Measurements from ENCODE around the gene CALML3.

CALML3 gene

DNA sequence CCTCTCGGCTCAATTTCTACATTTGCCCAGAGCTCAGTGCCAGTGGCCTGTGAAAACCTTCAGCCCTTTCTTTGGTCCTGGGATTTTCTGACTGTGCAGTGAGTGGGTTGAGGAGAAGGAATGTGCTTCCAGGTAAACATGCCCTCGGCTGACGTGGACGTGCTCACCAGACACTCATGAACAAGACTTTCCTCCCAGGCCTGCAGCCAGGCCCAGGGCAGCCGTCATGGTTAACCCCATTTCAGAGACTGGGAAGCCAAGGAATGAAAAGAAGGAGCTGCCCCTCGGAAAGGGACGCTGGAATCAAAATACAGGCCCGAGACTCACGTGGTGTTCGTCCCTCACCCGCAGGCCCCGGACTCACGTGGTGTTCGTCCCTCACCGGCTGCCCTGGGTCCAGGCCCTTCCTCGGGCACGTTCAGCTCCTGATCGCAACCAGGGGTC is 16.6 kb upstream of the CALML3 start:
- no peak for FAIRE-seq

DNA sequence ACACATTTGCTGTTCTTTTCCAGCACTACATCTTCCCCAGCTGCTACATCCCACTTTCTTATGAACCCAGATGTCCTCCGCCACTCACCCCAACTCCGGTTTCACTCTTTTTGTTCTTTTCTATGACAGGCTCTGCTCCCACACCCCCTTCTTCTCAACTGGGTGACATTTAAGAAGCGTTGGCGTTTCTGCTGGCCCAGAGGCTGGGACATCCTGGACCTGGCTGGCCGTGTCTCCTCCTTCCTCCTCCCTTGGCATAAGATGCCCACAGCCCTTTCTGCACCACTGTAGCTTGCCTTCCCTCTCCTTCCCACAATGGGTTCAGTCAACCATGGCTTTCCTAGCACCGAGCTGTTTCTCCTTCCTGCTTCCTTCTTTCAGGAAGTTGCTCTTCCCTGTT is 16.0 kb upstream of the CALML3 start:
- FAIRE-seq = no peak

DNA sequence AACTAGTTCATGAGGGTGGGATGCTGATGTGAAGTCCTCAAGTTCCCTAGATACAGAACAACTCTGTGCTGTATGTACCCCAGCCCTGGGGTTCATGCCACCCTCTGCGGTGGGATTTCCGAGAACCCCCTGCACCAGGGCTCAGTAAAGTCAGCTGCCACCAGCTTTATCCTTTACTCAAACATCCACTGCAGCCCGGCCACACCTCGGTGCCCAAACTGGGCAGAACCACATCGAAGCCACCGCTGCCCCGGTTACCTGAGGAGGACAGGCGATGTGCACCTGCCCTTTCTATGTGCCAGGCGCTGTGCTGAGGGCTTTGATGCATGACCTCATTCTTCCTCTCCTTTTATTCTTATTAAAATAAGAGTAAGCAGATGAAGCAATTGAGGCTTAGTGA is 15.5 kb upstream of the CALML3 start:
- FAIRE-seq = no peak

DNA sequence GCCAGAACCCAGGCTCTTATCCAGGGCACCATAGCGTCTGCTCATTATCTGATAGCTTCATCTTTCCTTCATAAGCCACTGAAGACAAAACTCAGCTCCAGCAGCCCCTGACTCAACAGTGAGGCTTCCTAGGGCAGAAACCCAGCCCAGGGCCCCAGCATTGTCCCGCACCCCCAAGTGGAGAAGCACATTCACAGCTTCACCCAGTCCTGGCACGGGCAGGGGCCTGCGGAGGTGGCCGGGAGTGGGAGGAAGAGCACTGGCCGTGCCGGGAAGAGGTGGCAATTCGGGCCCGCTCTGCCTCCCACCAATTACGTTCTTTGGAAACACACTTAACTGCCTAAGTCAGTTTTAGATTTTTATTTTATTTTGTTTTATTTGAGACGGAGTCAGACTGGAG is 15.1 kb upstream of the CALML3 start:
- FAIRE-seq = no peak

DNA sequence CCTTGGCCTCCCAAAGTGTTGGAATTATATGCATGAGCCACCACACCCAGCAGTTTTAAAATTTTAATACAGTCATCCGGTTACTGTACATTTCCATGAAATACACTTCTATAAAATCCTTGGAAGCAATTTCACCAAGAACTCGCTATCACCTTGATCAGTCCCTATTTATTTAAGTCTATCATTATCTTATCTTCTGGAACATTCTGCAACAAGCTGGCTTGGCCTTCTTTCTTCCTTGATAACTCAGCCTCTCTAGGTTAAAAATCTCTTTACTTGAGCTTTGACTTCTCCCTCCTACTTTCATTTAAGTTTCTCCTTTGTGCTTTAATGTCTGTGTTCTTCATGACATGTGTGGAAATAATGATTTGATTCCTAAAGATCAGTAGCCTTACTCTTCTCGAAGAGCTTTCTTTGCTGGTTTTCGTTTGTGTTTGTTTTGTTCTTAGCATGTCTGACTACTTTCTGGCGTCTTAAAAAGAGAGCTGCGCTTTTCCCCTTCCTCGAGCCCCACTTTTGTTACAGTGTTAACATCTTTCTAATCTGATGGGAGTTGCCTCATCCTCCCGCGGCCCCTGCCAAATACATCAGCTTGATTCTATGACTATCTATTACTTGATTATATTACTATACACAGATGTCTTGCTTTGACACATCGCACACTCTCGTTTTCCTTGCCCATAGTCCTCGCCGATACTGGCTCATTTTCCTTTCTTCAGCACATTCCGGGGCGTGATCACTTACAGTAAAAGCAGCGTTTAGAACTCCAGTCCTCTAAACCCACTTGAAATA is 14.3 kb upstream of the CALML3 start:
- FAIRE-seq = no peak

DNA sequence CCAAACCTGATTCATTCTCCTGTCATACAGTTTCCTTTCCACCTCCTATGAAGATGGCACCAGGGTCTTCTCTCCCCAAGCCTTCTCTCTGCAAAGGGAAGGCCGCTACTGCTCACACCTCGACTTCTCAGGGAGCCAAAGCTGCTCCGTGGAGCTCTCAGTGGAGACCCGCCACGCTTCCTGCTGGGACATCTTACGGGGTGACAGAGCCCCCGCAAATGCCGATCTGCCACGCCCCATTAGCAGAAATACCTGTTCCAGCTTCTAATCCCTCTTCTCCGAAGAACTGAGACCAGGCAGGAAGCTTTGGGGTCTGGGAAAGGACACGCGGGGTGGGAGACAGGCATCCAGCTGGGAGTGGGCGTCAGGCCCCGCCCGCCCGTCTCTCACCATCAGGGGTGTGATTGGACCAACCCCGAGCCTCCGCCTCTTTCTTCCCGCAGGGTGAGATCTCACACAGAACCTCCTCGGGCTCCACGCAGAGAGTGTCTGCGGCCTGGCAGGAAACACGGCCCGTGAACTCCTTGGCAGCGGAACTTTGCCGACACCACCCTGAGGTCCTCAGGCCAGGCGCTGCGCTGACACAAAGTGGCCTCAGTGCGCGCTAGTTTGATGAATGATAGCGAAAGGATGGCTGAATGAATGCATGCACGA is 13.4 kb upstream of the CALML3 start:
- no peak for FAIRE-seq

DNA sequence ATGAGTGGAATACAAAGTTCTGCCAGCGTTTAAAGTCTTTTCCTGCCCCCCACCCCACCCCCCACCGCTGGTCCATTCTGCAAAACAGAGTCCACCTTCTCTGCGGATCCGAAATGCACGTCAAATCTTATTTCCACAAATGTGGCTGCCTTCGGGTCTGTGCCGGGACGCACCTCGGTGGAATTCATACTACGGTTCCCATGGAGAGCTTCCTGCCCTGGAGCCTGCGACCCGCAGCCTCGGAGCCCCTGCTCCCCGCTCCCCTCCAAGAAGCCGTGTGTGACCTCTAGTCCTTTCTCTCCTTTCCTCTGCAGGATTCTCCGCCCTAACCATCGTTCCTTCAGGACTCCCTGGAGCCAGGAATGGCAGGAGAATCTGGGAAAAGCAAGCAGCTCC is 12.9 kb upstream of the CALML3 start:
- no peak for FAIRE-seq

DNA sequence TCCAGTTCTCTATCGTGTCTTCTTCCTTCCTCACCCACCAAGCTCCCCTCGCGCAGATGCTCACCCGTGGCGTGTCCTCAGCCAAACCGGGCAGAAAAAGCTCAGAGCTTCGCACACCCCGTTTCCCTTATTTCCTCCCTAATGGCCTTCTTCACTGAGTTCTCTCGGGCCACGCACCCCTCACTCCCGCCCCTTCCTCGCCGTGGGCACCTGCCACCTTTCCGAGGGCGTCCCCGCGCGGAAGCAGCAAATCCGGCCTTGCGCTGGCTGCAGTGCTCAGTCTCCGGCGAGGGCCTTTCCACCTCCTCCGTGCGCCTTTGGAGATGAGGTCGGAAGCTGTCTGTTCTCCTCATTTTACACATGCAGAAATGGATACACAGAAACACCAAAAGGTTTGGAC is 12.4 kb upstream of the CALML3 start:
- no peak for FAIRE-seq

DNA sequence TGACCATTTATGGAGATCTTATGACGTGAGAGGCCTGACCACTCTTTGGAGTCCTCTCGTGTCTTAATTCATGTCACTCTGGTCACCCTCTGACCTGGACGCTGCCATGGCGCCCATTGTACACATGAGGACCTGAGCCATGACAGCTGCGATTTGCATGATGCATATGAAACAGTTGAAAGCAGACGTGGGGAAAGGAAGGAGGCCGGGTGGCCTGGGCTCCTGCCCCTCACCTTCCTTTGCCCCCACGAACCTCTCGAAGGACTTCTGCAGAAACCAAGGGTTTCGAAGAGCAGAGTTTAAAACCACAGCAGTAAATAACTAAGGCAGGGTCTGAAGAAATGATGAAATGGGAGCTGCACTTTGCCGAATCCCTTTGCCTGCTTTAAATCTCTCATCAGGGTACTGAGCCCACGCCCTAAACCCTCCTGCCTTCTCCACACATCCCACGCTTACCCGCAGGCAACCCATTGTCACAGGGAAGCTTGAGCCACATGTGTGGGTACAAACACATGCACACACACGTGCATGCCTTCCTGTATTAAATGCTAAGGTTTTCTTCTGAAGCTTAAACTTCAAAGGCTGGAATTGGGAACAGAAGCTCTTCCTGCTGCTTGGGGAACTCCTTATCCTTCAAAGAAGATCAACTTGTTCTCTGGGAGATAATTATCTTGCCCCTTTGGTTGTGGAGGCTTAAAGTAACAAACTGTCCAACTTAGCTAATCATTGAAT is 11.7 kb upstream of the CALML3 start:
- FAIRE-seq = no peak

DNA sequence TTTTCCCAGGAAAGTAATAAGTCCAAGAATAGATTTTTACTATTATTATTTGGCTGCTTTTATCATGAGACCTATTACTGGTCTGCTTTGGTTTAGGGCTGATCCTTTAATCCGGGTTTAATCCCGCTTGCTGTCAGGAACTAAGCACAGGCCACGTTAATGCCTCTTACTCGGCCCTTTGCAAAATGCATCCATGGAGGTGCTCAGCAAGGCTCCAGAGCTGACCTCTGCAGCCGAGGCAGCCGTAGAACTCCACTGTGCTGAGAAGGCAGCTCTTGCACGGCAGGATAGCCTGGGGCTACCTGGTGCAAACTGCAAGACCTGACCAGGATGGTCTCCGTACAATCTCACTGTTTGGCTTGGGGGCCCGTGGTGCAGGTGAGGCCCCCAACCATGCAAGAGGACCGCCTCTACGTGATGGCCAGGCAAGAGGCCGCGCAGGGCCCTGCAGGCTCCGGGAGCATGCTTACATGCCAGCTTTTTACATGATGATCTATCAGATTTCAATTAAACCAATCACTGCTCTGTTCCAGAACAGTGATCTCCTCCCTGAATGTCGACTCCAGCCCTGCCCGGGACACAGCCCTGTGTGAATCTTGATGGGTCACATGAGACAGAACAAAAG is 10.4 kb upstream of the CALML3 start:
- no peak for FAIRE-seq

DNA sequence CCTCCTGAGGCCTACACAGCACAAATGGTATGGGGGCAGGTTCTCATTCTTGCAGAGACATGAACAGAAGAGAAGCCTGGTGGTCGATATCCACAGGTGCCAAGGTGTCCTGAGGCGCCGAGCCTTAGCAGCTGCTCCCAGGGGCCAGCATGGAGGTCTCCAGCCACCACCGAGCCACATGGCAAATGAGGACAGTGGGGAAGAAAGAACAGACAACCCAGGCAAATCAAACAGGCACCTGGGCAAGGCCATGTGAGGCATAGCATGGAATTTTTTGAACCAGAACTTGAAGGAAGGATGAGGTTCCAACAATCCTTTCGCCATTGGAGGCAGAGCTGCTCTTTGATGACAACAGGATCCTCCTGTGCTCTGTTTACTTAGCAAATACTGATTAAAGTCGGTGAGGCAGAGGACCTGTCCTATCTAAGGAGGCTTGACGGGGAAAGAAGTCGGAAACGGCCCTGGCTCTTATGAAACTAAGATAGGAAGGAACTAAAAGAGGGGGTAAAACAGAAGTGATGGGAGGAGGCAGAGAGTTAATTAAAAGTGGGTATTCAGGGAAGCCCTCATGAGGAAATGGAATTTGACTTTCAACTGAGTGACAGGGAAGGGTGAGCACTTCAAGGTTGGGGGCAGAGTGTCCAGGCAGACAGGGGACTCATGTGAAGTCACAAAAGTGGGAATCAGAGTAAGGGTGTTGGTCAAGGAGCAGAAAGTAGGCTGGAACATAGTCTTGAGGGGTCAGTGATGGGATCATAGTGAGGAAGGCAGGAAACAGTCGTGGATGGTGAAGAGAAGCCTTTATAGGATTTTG is 8.6 kb upstream of the CALML3 start:
- no peak for FAIRE-seq

DNA sequence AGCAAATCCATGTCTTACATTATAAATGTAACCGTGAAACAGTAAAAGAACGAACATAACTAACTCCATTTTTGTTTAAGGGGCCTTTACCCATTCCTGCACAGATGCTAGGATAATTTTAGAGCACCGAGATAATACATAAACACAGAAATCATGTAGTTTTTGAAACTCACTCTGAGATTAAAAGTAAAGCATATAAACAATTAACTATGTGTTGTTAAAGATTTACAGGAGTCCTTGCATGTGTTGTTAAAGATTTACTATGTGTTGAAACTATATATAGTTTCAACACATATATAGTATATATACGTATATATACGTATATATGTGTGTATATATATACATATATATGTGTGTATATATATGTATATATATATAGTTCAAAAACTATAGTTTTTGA is 7.2 kb upstream of the CALML3 start:
- no peak for FAIRE-seq

DNA sequence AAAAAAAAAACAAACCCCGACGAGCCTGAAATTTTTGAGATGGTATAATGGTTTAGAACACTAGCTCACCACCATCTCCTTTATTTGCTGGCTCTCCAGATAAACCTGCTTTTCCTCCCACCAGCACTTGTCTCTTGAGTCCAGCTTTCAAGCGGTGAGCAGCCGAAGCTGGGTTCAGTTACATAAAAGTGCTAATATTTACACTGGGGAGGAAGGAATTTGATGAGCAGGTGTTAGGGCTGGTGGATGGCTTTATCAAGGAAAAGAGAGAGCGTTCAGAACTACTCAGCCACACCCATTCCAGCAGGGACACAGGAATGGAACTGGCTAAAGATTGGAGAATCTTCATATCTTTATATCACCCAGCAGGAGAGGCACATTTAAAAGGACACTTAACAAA is 6.6 kb upstream of the CALML3 start:
- no peak for FAIRE-seq

DNA sequence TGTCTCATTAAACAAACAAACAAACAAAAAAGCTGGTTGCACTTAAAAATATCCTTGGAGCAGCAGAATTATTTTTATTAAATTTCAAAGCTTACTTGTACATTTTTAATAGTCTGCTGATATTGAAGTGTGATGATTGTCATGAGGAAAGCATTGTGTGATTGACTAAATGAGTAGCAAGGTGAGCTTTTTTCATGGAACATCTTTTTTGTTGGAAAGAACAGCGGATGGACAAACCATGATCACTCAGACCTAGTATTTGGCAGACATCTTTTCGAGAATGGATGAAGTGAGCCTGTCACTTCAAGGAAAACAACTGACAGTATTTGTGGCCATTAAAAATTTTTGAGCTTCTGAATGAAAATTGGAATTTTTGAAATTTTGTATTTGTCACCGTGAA is 5.7 kb upstream of the CALML3 start:
- no peak for FAIRE-seq

DNA sequence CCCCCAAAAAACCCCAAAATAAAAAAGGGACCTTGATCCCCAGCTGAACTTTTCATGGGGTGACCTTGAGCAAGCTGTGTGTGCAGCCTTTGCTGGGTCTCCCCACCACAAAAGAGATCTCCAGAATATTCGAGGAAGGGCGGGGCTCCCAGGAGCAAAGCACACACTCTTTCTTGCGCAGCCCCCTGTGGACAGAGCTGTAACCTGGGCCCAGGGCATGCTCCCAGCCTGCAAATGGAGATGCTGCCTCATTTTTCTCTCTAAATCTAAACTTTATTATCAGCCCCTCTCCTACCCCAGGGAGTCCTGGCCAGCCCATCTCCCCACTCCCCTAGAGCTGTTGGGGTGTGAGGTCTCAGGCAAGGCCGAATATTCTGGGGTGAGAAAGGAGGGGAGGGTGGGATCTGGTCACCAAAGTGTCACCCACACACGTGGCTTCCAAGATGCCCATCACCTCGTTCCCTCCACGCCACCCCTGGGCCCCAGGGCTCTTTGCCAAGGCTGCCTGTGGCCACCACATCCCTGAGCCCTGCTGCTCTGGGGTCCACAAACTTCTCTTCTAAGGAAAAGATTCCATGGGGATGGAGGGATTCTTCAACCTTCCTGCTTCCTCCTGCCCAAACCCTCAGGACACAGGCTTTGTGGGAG is 1.7 kb upstream of the CALML3 start:
- no peak for FAIRE-seq

DNA sequence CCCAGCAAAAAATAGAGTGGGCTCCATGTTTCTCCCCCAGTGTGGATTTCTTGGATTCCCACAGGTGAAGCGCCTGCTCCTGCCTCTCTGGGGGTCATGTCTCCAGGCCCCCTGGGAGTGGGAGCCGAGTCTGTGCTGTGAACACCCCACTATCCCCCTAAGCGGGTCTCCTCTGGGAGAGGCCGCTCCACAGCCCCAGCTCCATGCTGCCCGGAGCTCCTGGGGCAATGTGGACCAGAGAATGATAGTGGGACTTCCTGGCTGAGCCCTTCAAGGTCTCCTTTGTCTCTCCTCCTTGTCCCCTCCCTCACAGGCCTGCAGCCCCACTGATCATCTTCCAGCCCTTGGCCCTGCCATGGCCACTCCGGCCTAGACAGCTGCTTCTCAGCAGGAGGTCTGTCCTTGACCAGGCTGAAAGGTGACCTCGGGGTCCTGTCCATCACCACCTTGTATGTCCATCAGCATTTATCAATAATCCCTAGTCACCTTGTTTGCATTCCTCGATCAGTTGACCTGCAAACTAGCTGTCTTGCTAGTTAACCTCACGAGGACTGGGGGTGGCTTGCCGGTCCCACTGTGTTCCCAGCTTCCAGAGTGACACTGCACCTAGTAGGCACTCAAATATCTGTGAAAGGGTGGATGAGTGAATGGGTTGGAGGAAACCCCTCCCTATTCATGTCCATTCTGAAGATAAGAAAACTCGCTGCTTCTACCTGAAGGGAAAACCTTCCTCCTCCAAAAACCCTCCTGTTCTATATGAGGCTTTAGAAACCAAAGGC is 776 bp upstream of the CALML3 start:
- FAIRE-seq = no peak

DNA sequence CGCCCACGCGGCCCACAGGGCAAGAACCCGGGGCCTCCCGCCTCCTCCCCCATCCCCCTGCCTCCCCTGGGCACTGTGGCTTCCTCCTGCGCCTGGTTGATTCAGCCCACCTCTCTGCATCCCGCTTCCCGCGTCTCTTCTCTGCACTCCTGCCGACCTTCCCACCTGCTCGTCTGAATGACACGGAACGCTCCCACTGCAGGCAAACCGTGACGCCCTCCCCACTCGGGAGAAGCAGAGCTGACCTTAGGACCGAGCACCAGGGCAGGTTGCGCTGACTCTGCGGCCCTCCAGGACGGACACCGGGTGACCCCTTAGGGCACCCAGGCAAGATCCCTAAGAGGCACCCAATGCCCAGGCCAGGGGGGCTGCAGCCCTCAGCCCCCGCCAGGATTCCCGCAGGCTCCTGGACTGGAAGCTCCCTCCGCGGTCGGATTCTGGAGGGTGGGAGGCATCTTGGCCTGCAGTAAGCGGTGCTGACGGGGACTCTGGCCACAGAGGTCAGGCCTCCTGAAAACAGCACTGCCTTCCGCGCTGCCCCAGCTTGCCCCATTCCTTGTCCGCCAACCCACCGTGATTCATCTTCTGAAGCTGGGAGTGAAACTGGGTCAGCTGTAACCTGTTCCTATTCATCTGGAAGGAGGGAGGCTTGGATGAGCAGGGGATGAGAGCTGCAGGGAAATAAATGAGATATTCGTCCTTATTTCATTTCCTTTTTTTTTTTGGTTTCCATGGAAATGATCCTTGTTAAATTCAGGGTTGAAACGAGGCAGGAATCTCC is 990 bp downstream of the CALML3 start:
- FAIRE-seq = no peak

DNA sequence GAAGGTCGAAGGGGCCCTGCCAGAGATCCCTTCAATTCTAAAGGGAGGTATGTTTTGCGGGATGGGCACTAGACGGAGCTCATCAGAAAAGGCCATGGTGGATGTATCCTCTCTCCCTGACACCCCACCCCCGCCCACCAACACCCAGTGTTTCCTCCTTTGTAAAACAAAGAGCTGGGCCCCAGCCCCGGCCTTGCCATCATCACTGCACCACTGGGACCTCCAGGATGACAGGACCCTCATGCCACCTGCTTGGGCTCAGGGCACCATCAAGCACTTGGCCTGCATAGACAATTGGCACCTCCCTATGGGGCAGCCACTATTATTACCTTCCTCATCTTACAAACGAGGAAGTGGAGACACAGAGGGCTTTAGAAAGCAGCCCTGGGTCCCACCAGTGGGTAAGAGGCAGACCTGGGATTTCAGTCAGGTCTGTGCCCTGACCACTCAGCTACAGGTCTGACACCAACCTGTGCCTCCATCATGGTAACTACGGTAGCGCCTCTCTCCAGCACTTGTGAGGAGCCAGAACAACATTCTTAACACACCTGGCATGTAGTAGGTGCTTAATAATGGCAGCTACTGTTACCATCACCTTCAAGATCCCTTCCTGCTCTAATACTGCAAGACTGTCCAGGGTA is 2.0 kb downstream of the CALML3 start:
- FAIRE-seq = no peak

DNA sequence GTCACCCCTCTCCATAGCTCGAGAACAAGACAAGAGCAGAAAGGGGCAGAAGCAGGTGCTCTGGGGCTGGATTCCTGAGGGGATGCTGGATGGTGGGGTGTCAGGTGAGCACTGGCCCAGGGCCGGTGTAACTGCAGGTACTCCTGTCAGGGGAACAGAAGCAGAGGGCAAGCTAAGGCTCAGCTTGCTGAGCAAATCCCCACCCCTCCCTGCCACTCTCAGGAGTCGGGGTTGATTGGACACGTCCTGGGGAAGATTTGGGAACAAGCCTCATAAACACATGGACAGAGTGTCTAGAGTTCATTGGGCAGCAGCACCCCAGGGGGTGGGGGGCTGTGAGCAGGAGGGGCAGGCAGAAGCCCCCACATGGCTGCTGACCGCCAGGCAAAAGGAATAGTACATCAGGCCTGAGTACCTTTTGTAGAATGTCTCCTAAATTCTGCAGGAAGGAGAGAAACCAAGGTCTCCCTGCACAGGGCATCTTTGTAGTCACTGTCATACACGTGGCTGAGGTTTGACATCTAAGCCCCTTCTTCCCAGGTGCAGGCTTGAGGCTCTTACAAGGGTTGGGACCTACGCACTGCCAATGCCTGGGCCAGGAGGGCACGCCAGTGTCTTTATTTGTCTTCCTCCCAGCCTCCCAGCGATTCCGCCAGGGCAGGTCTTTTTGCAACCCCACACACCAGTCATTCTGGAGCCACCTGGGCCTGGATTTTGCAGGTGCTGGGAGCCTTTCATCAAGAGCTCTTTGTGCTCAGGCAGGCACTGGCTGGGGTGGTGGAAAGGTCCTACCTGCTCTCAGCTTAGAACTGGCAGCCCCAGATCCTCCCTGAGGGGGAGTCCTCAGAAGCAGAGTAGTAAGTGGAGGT is 2.8 kb downstream of the CALML3 start:
- no peak for FAIRE-seq

All from TTC549 (cell line).